Measurements from ENCODE around the gene GMDS.

The GMDS gene

GRCh38 chr6:1597924-1598323, 647.5 kb downstream of the GMDS start:
- no peak for DNase-seq

GRCh38 chr6:1597121-1597744, 648.2 kb downstream of the GMDS start:
- DNase-seq: no peak

- DNase-seq: peak in 11 of 14 donors; percentile 22 to 63 (median 39)
Measured at GRCh38 chr6:1596088-1596852, 649.1 kb downstream of the GMDS start.

- no peak for DNase-seq
Measured at GRCh38 chr6:1595271-1596087, 649.9 kb downstream of the GMDS start.

GRCh38 chr6:1594445-1595200, 650.8 kb downstream of the GMDS start:
- DNase-seq: no peak

GRCh38 chr6:1593958-1594314, 651.5 kb downstream of the GMDS start:
- no peak for DNase-seq

- DNase-seq: no peak
Measured at GRCh38 chr6:1593286-1593957, 652.0 kb downstream of the GMDS start.

- DNase-seq: no peak
Measured at GRCh38 chr6:1592852-1593251, 652.6 kb downstream of the GMDS start.

GRCh38 chr6:1591926-1592325, 653.5 kb downstream of the GMDS start:
- DNase-seq: no peak

- no peak for DNase-seq
Measured at GRCh38 chr6:1591243-1591642, 654.2 kb downstream of the GMDS start.

- no peak for DNase-seq
Measured at GRCh38 chr6:1590580-1590979, 654.8 kb downstream of the GMDS start.

- DNase-seq: no peak
Measured at GRCh38 chr6:1589208-1589607, 656.2 kb downstream of the GMDS start.

GRCh38 chr6:1587977-1588376, 657.4 kb downstream of the GMDS start:
- no peak for DNase-seq

GRCh38 chr6:1587546-1587945, 657.9 kb downstream of the GMDS start:
- DNase-seq: no peak

- DNase-seq: no peak
Measured at GRCh38 chr6:1586861-1587450, 658.4 kb downstream of the GMDS start.

GRCh38 chr6:1586256-1586655, 659.1 kb downstream of the GMDS start:
- no peak for DNase-seq

- no peak for DNase-seq
Measured at GRCh38 chr6:1585669-1586049, 659.7 kb downstream of the GMDS start.

GRCh38 chr6:1584996-1585668, 660.3 kb downstream of the GMDS start:
- no peak for DNase-seq

GRCh38 chr6:1584146-1584545, 661.3 kb downstream of the GMDS start:
- no peak for DNase-seq

- DNase-seq: peak in 4 of 14 donors; percentile 6 to 53 (median 32)
Measured at GRCh38 chr6:1581120-1581991, 664.0 kb downstream of the GMDS start.

All from C1 segment of cervical spinal cord (tissue), 14 donors.